Stimulated activated CD8-positive, alpha-beta memory T cell treated with anti-CD3 and anti-CD28 coated beads, Interleukin-12 subunit alpha, Interleukin-12 subunit beta, amount 100 ng/mL, for 1 hour (primary cell): ENCODE data around the gene LIPH.
"Not testable (repeated sequence)": the region's sequence is repeated elsewhere in the genome, so short reads cannot be mapped to it uniquely, and the experiment has no call there.

Source experiments
- DNase-seq: peaks from one replicate; pipeline ENCODE4 v3.0.0-alpha.2; 2020; ENCODE audit warnings: low read depth

Gene LIPH

DNA sequence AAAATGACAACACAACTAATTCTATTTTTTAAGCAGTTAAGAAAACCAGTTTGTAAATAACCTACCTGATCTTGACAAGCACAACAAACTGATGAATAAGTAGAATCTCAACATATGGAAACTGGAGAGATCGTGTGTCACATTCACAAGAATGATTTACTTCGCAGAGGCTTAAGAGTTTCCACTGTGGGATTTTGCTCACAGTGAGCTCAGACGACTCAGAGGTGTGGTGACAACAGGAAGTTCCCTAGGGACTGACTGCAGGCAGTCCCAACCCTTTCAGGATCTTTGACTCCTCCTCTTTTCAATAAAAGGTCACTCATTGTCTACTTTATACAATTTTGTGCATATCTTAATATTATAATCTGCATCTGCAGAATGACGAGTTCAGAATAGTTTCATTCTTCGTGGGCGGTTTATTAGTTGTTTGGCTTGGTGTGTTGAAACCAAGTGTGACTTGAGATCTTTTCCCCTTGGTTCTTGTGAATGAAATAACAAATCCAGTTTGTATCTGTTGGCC, at the start of gene LIPH:
TSS of gene LIPH (minus strand) at position 231 of the 520 bp plus-strand sequence. CDS start at position 114, 117 bp downstream.
- no peak for DNase-seq

DNA sequence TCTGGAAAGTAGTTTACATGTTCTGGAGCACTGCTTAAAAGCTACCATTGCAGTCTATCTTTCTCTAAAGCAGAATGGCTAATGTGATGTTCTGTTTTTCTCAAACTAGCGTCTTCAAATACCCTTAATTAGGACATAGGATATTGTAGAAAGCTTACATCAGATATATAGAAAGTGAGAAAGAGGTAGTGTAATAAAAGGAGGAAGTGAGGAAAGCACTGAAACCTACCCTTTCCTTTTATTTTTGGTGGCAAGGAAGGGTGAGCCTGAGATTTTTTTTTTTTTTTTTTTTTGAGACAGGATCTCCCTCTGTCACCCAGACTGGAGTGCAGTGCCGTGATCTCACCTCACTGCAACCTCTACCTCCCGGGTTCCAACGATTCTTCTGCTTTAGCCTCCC, 43.1 kb upstream of the LIPH start:
- no peak for DNase-seq

DNA sequence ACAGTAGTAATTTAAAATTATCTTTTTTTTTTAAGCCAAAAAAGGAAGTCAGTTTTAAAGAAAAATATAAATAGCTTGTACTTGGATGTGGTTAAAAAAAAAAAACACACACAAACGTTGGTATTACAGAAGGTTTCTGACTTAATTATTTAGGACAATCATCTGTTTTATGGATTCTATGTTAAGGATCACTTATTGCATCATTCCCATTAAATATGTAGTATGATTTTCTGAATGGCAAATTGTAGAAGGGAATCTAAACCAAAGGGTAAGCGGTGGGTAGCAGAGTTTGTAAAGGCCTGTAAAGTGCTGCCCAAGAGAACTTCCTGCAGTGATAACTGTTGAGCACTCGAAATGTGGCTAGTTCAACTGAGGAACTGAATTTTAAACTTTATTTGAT, 41.7 kb upstream of the LIPH start:
- DNase-seq, result no peak

DNA sequence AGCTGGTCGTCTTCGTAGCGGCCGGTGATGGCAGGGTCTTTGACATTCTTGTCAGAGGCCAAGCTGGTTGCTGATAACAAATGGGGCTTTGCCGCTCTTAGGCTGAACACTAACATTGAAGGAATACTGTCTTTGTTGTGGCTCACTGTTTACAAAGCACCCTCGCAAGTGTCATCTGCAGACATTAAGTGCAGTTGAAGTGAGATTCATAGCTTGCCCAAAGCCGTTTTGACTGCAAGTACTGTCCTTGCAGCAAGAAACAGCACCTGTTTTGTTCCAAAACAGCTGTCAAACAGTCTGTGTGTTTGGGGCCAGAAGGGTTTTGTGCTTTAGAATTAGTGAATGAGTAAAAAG, 34.3 kb upstream of the LIPH start:
- DNase-seq, result no peak

DNA sequence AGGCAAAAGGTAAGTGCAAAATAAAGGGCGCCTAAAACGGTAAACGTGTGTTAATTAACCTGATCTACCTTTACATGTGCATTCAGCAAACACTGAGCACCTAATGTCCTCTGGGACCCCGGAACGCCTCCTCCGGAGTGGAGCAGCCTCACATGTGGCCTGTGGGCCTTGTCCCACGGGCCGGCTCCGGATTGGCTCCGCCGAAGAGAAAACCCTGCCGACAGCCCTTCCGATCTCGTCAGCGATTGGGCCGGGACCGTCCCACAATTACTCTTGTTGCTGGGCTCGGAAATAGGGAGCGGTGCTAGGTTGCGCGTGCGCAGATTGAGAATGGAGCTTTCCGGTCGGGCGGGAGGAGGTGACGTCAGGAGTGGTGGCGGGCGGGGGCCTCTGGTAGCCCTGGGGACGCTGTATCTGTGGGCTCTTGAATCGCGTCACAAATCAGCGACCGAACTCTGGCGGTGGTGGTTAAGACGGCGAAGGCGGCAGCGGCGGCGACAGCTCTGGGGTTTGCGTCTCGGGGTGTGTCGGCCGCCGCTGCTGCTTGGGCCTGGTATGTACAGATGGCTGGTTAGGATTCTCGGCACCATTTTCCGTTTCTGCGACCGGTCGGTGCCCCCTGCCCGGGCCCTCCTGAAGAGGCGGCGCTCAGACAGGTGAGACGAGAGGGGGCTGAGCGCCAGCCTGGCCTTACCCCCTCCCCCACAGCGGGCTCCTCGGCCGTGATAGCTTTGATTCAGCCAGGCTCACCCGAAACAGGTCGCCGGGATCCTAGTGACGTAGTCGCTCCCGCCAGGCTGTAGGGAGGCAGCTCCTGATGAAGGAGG, 33.7 kb upstream of the LIPH start, which contains the start of gene SENP2:
TSS of gene SENP2 (plus strand) at position 437 of the 827 bp plus-strand sequence. CDS start at position 556, 119 bp downstream.
- DNase-seq, result peak; percentile 100

DNA sequence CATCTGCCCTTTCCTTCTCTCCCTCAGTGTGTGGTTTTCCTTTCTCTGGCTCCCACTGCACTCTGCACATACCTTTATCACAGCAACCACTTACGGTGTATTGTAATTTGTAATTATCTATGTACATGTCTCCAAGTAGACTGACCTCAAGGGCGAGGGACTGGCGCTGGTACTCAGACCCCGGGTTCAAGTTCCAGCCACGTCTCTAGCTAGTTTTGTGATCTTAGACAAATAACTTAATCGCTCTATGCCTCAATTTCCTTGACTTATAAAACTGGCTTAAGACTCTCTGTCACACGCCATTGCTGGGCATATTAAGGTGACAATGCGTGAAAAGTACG, 33.1 kb upstream of the LIPH start:
- DNase-seq, result no peak

DNA sequence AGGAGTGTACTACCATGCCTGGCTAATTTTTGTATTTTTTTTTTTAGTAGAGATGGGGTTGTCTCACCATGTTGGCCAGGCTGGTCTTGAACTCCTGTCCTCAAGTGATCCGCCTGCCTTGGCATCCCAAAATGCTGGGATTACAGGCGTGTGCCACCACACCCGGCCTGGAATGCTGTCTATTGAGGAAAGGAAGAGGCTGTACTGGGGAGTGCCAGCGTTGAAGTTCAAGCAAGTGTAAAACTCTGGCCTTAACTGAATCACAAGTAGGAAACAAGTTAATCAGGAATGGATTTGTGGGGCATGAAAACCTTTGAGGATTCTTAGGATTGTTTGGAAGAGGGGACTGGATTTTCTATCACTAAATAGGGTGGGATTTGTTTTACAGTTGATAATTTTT, 32.3 kb upstream of the LIPH start:
- no peak for DNase-seq

DNA sequence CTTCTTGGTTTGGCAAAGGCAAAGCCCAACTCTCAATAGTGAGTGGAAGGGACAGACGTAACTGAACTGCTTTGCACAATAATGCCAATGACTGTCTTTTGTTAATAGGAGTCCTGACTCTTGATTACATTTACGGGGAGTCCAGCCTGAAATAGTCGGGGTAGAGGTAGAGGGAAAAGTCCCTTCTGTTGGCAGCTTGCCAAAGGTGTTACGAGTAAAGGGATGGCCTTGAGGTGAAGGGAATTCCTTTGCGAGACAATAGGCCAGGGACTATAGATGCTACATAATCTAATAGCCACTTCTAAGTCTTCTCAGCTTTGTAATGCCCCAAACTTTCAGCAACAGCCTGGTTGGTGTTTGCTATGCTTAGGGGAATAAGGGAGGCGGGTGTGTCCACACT, 31.5 kb upstream of the LIPH start:
- DNase-seq, result no peak

DNA sequence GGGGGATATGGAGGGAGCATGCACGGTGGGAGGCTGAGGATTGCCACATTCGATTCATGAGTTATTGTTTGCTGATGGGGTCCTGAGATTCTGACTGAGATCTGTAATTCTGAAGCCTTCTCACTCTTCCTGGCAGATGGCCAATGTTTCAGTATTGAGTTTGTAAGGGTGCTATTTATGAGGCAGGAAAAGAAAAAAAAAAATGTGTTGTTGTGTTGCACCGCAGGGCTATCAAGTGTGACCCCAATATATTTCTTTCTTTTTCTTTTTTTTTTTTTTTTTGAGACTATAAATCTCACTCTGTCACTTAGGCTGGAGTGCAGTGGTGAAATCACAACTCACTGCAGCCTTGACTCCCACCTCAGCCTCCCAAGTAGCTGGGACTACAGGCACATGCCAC, 30.5 kb upstream of the LIPH start:
- no peak for DNase-seq

DNA sequence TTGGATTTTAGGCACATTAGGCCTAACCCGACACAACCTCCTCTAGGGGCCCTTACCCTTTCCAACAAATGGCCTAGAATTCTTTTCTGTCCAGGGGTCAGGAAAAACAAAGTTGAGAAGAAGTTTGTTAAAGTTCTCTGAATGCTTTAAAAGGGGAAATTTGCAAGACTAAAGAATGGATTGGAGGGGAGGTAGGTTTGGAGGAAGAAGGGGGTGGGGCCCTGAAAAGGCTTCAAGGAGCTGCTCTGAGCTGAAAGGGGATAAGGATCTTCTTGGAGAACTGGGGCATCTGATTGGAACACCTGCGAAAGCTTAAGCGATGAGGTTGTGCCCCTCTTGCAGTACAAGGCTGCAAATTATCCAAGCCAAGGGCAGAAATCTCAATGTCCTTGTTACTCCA, 29.8 kb upstream of the LIPH start:
- no peak for DNase-seq

DNA sequence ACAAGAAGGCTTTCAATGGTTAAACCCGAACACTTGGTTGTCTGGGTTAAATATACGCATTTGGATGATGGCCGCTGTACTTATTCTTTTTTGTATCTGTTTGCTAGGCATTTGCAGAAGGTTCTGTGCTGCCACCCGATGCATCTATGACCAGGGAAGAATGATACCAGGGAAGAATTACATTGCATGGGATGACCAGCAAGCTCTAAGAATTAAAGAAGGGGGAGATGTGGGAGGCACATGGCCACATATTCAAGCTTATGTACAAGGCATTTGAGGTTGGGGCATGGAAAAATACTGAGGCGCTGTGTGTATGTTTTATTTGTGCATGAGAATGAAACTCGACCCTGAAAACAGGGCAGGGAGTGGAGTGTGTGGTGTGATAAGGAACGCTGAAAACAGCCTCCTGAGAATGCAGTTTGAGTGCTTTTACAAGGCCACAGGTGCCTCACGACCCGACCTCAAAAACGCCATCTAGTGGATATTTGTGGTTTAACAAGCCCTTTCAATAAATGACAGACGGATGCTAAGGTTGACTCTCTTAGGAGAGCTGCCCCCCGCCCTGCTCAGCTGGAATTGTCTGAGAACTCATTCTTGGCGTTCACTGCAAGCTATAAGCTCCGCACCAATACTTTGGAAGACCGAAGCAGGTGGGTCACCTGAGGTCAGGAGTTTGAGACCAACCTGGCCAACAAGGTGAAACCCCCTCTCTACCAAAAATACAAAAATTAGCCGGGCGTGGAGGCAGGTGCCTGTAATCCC, 22.9 kb upstream of the LIPH start:
- DNase-seq, result not testable (repeated sequence)

DNA sequence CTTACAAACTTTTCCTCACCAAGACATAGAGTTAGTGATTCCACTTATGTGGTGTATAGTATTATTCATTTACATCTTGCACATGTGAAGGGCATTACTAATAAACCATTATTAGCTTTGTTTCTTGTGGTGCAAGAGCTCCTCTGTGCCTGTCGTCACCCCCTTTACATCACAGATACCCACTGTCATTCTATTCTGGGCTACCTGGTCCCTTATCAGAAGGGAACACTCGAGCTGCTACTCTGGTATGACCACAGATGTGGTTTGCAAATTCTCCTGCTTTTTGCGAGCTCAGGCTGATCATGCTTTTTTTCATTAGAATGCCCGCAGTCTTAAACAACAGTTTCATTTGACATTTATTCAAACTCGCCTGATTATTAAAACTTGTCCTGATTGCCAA, 19.8 kb upstream of the LIPH start:
- no peak for DNase-seq

DNA sequence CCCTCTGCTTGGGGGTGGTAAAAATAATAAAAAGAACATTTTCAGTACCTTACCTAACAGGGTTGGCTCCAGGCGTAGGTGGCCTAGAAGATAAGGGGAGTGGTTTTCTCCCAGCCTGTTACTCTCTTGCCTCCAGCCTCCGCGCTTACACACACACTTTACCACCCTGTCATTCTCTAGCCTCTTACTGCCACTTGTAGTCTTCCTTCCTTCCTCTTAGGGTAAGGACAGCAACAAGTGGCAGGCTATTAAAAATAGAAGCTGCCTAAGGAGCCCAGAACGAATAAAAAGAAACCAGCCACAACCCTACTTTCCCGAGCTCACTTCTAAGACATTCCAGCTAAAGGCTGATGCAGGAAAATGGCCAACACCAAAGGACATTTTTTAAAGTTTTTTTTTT, 9.6 kb upstream of the LIPH start:
- no peak for DNase-seq

DNA sequence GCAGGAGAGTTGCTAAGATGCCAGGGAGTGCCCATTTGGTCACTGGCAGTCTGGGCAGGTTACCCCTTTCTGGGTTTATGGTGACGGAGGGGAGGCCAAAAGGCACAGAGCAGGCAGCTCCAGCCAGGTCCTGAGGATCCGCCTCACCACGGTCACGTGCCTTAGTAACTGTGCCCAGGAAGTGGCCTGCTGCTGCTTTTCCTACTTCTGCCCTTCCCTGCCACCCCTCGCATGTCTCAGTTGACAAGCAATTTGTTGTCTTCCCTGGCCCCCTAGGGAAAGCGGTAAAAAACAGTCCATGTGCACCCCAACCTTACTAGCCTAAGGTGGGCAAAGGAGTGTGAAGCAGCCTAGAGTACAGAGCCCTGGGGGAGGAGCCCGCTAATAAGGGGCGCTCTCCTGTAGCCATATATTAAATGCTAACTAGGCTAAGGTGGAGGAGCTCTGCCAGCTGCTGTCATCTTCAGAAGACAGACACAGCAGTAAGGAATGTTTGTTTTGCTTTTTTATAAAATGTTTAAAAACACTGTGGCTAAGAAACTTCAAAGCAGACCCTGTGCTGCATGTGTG, 9.1 kb upstream of the LIPH start:
- no peak for DNase-seq

DNA sequence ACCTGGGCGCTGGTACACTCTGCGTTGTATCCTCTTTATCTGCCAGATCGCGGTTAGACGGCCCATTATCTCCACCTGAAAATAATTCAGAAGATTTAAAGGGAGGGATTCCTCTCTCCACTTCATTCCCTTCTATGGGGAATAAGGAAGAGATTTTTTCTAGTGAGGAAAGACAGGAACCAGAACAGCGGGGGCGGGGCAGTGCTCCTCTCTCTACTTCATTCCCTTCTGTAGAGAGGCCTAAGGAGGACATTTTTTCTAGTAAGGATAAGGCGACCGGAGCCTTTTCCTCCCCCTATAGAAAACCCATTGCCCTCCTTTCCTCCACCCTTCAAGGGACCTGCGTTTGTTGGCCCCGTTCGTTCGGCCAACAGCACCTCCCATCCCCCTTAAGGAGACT, 8.3 kb upstream of the LIPH start:
- DNase-seq, result no peak

DNA sequence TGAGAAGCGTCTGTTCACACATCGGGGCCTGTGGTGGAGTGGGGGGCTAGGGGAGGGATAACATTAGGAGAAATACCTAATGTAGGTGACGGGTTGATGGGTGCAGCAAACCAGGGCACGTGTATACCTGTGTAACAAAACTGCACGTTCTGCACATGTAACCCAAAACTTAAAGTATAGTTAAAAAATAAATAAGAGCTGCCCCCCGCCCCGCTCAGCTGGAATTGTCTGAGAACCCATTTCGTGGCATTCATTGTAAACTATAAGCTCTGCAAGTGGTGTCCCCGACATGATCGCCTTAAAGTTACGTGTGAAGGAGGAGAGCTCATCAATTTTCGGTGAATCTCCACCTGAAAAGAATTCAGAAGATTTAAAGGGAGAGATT, 7.3 kb upstream of the LIPH start:
- DNase-seq, result no peak

DNA sequence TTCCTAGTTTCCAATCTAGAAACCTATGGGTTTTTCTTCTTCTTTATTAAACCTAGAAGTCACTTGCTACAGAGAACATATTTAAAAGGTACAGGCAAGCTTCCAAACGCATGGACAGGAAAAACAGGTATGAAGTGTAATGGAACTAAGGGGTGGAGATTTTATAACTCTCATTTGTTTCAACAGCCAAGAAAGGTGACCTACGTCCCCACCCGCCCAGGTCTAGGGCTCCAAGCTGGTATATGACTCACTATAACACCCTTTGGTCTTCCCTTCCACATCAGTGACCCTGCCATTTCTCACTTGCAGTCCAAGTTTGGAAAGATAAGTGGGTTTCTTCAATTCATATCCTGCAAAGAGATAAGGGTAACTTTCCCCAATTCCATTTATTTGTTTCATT, 6.0 kb upstream of the LIPH start:
- no peak for DNase-seq

DNA sequence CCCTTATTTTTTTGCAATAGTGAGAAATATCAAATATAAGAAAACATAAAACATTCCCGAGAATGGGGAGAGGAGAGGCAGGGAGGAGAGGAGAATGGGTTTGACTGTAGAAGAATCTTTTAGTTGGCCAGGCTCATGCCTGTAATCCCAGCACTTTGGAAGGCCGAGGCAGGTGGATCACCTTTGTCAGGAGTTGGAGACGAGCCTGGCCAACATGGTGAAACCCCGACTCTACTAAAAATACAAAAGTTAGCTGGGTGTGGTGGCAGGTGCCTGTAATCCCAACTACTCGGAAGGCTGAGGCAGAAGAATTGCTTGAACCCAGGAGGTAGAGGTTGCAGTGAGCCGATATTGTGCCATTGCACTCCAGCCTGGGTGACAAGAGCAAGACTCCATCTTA, 4.3 kb upstream of the LIPH start:
- not testable (repeated sequence) for DNase-seq

DNA sequence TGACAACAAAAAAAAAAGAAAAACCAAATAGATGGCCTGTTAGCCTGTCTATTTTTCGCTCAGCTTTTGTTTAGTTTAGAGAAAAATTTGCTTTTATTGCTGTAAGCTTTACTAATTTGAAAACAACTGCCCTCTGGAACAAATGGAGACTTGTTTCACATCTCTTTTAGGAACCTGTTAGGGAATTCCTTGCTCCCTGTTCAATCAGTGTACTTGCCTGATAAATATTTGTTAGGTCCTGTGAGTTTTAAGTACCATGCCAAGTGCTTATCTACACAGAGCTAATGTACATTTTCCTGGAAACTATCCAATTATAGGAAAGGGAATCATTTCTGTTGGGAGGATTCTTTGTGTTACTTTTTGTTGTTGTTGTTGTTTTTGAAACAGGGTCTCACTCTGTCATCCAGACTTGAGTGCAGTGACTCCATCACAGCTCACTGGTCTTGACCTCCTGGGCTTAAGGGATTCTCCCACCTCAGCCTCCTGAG, 3.5 kb upstream of the LIPH start:
- DNase-seq, result no peak

DNA sequence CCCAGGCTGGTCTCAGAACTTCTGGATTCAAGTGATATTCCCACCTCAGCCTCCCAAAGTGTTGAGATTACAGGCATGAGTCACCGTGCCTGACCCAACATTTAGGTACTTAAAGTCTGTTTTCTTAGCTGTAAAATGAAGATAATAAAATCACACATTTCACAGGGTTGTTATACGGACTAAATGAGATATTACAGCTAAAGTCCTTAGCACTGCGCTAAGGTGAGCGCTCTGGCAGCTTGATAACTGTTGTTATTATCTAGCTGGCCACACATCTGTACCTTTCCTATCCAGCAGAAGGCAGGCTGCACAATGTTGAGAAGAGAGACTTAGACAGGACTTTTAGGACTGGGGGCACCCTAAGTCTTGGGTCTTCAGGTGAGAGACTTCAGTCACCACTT, 2.7 kb upstream of the LIPH start:
- DNase-seq, result no peak

DNA sequence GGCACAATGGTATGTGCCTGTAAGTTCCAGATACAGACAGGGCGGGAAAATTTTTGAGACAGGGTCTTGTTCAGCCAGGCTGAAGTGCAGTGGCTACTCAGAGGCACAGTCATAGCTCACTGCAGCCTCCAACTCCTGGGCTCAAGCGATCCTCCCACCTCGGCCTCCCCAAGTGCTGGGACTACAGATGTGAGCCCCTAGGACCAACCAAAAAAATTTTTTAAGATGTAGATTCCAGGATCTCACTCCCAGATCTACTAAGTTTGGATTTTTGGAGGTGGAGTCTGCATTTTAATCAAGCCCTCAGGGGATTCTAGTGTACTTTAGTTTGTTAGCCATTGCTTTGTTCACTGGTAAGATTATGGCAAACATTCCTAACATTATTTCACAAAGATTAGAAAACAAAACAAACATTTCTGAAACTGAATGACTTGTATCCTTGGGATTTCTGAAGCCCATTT, 2.7 kb downstream of the LIPH start:
- DNase-seq, result no peak

DNA sequence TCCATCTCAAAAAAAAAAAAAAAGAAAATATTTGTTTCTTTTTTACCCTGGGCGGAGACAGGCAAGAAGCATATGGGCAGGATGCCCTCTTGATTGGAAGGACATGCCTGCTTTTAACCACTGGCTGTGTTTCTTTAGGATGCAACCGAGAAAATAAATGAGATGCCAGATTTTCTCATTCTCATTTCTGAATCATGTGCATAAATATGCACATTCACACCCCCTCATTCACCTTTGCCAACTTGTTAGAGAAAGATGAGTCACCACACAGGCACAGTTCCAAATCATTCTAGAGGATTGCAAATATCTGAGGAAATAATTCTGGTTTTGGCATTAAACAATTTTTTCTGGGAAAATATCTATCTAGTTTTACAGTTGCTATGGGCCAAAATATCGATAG, 3.3 kb downstream of the LIPH start:
- no peak for DNase-seq

DNA sequence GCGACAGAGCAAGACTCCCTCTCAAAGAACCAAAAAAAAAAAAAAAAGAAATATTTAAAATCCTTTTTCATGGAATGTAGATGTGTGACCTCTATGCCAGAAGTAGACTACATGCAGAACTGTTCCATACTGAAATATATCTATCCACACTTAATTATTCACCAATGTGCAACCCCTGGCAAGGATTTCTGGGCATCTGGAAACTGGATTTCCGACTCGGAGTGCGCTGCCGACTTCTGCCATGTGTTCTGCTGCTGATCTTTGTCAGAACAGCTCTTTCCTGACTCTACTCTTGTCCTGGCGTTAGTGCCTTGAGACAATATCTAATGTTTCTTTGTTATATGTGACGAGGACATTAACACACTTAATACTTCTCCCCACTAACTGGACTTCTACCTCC, 11.7 kb downstream of the LIPH start:
- DNase-seq, result no peak
